K562 (cell line): ENCODE data around the gene SLC12A6. TPM values are rescaled to one million over a fixed set of nuclear protein-coding genes. Genes with fewer than 3 reads are reported as not detected.

Experiments
- ATAC-seq: fragments of 200-7000 bp; cut with Tn5 transposase; 3 replicates; pipeline ENCODE4 v1.9.1; 2020; ENCODE audit warnings: moderate library complexity
- BruUV-seq: library from RNA; stranded (reverse); fragments of 400-500 nt; replicated peaks from 2 replicates; lab custom pipeline; 2021; lab: Mats Ljungman, UMichigan
- CTCF ChIA-PET: fragments of 300-600 bp; formaldehyde crosslinking; extraction: SDS; loops from one replicate; lab custom pipeline; 2021; ENCODE audit warnings: low intra/inter-chr PET ratio; lab: Yijun Ruan, JAX
- POLR2A ChIA-PET: fragments of 300-600, 350-650 bp; sonication (Branson Sonifier 250); formaldehyde crosslinking; extraction: SDS; loops from one replicate; lab custom pipeline; 2021; ENCODE audit warnings: antibody characterized with exemption, inconsistent platforms; lab: Yijun Ruan, JAX
- DNase-seq, 4 experiments: peaks; one replicate each; pipeline versions ENCODE4 v3.0.0 to v3.0.0-alpha.2; 2011 to 2018; ENCODE audit warnings: low spot score in 3 of 4, mixed read lengths in 3 of 4; ENCODE audit errors: extremely low read depth in 1 of 4
- FAIRE-seq: peaks from 2 replicates; lab custom pipeline; 2011; peaks lifted over from hg19 to GRCh38; lab: Jason Lieb, UNC
- H2AFZ ChIP-seq: 2 replicates; pipeline ENCODE4 v1.6.0; 2011; ENCODE audit warnings: low read depth, low read length, control low read depth, inconsistent platforms
- H3K27ac ChIP-seq: fragments of 200-600 bp; 3 replicates; pipeline ENCODE4 v1.8.0; 2011; ENCODE audit warnings: low read depth, mild to moderate bottlenecking, control low read depth, inconsistent platforms, low read length, moderate library complexity, mixed read lengths; ENCODE audit errors: extremely low read depth
- H3K27me3 ChIP-seq, 2 experiments: fragments of 300-600 bp in 1 of 2; 2 replicates in 1 of 2; 3 replicates in 1 of 2; pipeline versions ENCODE4 v1.6.0 to v1.8.0; 2011; ENCODE audit warnings: inconsistent platforms in 2 of 2, low read length in 2 of 2, mild to moderate bottlenecking in 1 of 2, mixed read lengths in 1 of 2, moderate library complexity in 1 of 2; ENCODE audit not compliant: control insufficient read depth in 2 of 2, insufficient read depth in 2 of 2
- H3K36me3 ChIP-seq: fragments of 300-600 bp; 3 replicates; pipeline ENCODE4 v1.8.0; 2011; ENCODE audit warnings: mild to moderate bottlenecking, low read length, inconsistent platforms; ENCODE audit not compliant: control insufficient read depth, insufficient read depth
- H3K4me1 ChIP-seq, 2 experiments: fragments of 200-600 bp in 1 of 2; replicated peaks in 1 of 2; 2 replicates in 1 of 2; 3 replicates in 1 of 2; pipeline versions ENCODE4 v1.5.1 to v1.8.0; 2011; ENCODE audit warnings: inconsistent platforms in 2 of 2, low read length in 2 of 2, mild to moderate bottlenecking in 1 of 2, mixed read lengths in 1 of 2, moderate library complexity in 1 of 2; ENCODE audit not compliant: control insufficient read depth in 2 of 2, insufficient read depth in 2 of 2
- H3K4me2 ChIP-seq: 2 replicates; pipeline ENCODE4 v1.6.1; 2011; ENCODE audit warnings: low read length, control low read depth, inconsistent platforms, mixed read lengths; ENCODE audit not compliant: insufficient read depth
- H3K4me3 ChIP-seq: fragments of 200-600 bp; sonication (generic), shearing (Covaris generic); 2 replicates; pipeline ENCODE4 v1.5.1; 2016; ENCODE audit warnings: control low read depth, inconsistent platforms
- H3K79me2 ChIP-seq: fragments of 200-600 bp; 3 replicates; pipeline ENCODE4 v1.8.0; 2011; ENCODE audit warnings: low read length, inconsistent platforms; ENCODE audit not compliant: control insufficient read depth, insufficient read depth
- H3K9ac ChIP-seq, 2 experiments: 2 replicates each; pipeline versions ENCODE4 v1.6.0 to v1.6.1; 2011; ENCODE audit warnings: low read depth in 2 of 2, low read length in 2 of 2, control low read depth in 1 of 2, inconsistent platforms in 1 of 2, mild to moderate bottlenecking in 1 of 2, mixed read lengths in 1 of 2; ENCODE audit not compliant: insufficient read depth in 1 of 2
- H3K9me1 ChIP-seq: one replicate; pipeline ENCODE4 v1.6.0; 2011; ENCODE audit warnings: inconsistent platforms, mild to moderate bottlenecking, low read length, moderate library complexity; ENCODE audit not compliant: control insufficient read depth, insufficient read depth
- H3K9me3 ChIP-seq: replicated peaks from 2 replicates; pipeline ENCODE4 v1.5.1; 2011; ENCODE audit warnings: low read depth, low read length, inconsistent platforms; ENCODE audit not compliant: control insufficient read depth, insufficient read depth
- H4K20me1 ChIP-seq: replicated peaks from 2 replicates; pipeline ENCODE4 v1.6.1; 2011; ENCODE audit warnings: low read length, inconsistent platforms, mixed read lengths; ENCODE audit not compliant: control insufficient read depth, insufficient read depth
- LEF1 ChIP-seq: fragments of 450-650 bp; IDR thresholded peaks from 2 replicates; pipeline ENCODE4 v1.6.1; 2016; ENCODE audit warnings: mild to moderate bottlenecking
- NFIX ChIP-seq: fragments of 250-450 bp; sonication (Bioruptor Pico); IDR thresholded peaks from 2 replicates; pipeline ENCODE4 v1.4.0; 2020; ENCODE audit warnings: low read depth, mild to moderate bottlenecking, moderate library complexity
- SREBF1 ChIP-seq: fragments of 150-350 bp; IDR thresholded peaks from 2 replicates; pipeline ENCODE4 v1.6.1; 2014; ENCODE audit warnings: antibody characterized with exemption, low read depth, low read length, borderline replicate concordance
- THRA ChIP-seq: fragments of 450-650 bp; IDR thresholded peaks from 2 replicates; pipeline ENCODE4 v1.6.1; 2017; ENCODE audit warnings: mild to moderate bottlenecking, moderate library complexity
- XRCC5 ChIP-seq: fragments of 200-400 bp; formaldehyde crosslinking; IDR thresholded peaks from 2 replicates; pipeline ENCODE4 v1.6.1; 2017; ENCODE audit warnings: low read depth, mild to moderate bottlenecking, low read length
- ZNF639 ChIP-seq, 2 experiments: fragments of 200-800 bp in 1 of 2; sonication (Bioruptor generic) in 1 of 2; sonication (generic) in 1 of 2; formaldehyde crosslinking in 1 of 2; IDR thresholded peaks in 1 of 2; conservative IDR thresholded peaks in 1 of 2; 2 replicates each; pipeline versions ENCODE4 v1.5.0 to v1.6.1; 2016 to 2020; ENCODE audit warnings: missing compliant biosample characterization in 1 of 2, missing genetic modification characterization in 1 of 2, missing genetic modification reagents in 1 of 2
- ZNF668 ChIP-seq: fragments of 250-450 bp; sonication (Bioruptor Pico); IDR thresholded peaks from 2 replicates; pipeline ENCODE4 v1.8.0; 2022; ENCODE audit warnings: mild to moderate bottlenecking, inconsistent platforms
- in situ Hi-C: fragments of 300-500 bp; cut with MboI; formaldehyde crosslinking; loops from 4 replicates; pipeline ENCODE4 v1.15.0; 2018; ENCODE audit warnings: inconsistent platforms, mixed read lengths
- intact Hi-C: fragments of 100-400 bp; cut with micrococcal nuclease; formaldehyde crosslinking; loops from 2 replicates; pipeline ENCODE4 v1.14.2; 2022
- polyA plus RNA-seq, 8 experiments: library from polyadenylated mRNA; depleted of rRNA in 4 of 8; stranded (reverse) in 5 of 8; unstranded in 3 of 8; fragments of >200 nt; fragmentation: Nextera tagmentation in 2 of 8; fragmentation: Illumina TruSeq in 1 of 8; extraction: Ambion mirVana in 2 of 8; extraction: Trizol in 1 of 8; gene quantifications; 2 replicates each; pipeline versions ENCODE4 v1.2.1 to v1.2.3, GENCODE V29; 2011 to 2014; ENCODE audit warnings: inconsistent platforms in 1 of 8, missing spikeins in 1 of 8
- total RNA-seq, 7 experiments: library from RNA; depleted of rRNA in 6 of 7; stranded (reverse); fragments of >200 nt in 6 of 7; fragmentation: Illumina TruSeq in 2 of 7; extraction: Trizol in 2 of 7; gene quantifications; 2 replicates each; pipeline versions ENCODE4 v1.2.1 to v1.2.3, GENCODE V29; 2011 to 2021; ENCODE audit warnings: low replicate concordance in 1 of 7
- TF ChIP-seq, protein P1 (sequence below): fragments of 450-650 bp; conservative IDR thresholded peaks from 2 replicates; pipeline ENCODE4 v1.6.1; 2016; ENCODE audit warnings: missing genetic modification characterization, low read depth, mild to moderate bottlenecking, missing compliant biosample characterization, moderate library complexity
- TF ChIP-seq, protein P2 (sequence below): fragments of 250-450 bp; sonication (Bioruptor Pico); IDR thresholded peaks from 2 replicates; pipeline ENCODE4 v1.4.0; 2020; ENCODE audit warnings: borderline replicate concordance
- TF ChIP-seq, protein P3 (sequence below), 3 experiments: IDR thresholded peaks in 2 of 3; conservative IDR thresholded peaks in 1 of 3; 2 replicates each; pipeline ENCODE4 v1.5.1; 2011 to 2012; ENCODE audit warnings: low read length in 3 of 3, mild to moderate bottlenecking in 3 of 3, control low read depth in 2 of 3, improper control_type of control experiment in 1 of 3, inconsistent platforms in 1 of 3, low read depth in 1 of 3, mixed read lengths in 1 of 3, moderate library complexity in 1 of 3; ENCODE audit not compliant: insufficient read depth in 2 of 3

The SLC12A6 gene
- total and polyA plus RNA-seq, 9 of the 15 experiments (the other 6 are each of a cell fraction or from before 2014, with no cell fraction given) = 1.4 to 16.4 (median 6.7) TPM

DNA sequence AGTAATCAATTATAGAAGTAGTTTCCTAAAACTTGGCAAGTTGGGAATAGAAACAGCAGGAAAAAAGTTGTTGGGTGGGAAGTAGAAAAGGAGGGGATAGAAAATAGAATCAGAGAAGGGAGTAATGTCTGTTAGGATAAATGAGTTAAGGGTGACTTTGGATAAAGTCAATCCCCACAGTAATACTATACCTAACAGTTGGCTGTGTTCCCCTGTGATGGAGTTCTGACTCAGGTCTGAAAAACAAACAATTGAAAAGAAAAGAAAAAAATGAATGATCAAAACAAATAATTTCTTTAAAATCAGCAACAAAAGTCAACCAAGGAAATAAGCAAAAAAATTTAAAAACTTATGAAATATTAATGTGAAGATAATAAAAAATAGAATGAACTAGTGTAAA, 62.4 kb downstream of the SLC12A6 start:
- CTCF ChIA-PET = interaction anchor here (0.6 kb wide), 1 partner anchor 152 kb away, joined by 3 read pairs; no protein-coding TSS in a partner anchor
- H3K4me3 ChIP-seq = no peak overlapping the region
- no peak for ATAC-seq
- intact Hi-C loops = no loop called here
- no peak for FAIRE-seq
- DNase-seq = no peak
- no peaks in the 10 kb centered on the region for H3K9me3 ChIP-seq
- no peaks in the 10 kb centered on the region for H3K9me1 ChIP-seq
- no peaks in the 10 kb centered on the region for H3K36me3 ChIP-seq
- H2AFZ ChIP-seq = no peak overlapping the region
- H3K79me2 ChIP-seq = no peaks in the 10 kb centered on the region
- H3K4me1 ChIP-seq = no peaks in the 10 kb centered on the region
- H3K4me2 ChIP-seq = no peak overlapping the region
- H3K27me3 ChIP-seq = no peaks in the 10 kb centered on the region
- no peak overlapping the region for H3K27ac ChIP-seq
- H3K9ac ChIP-seq = no peak overlapping the region
- no peaks in the 10 kb centered on the region for H4K20me1 ChIP-seq
- POLR2A ChIA-PET = interaction anchor here (1.1 kb wide), 1 partner anchor 9 kb away, joined by 3 read pairs; no protein-coding TSS in a partner anchor
- no TSS peak for BruUV-seq
- in situ Hi-C loops = no loop called here
- no peak for TF ChIP-seq NFIX
- no peak for TF ChIP-seq ZNF668 (CRISPR knock-in tag)
- TF ChIP-seq ZNF639 (CRISPR knock-in tag; conservative IDR thresholded peaks at IDR 0.05 in 1 of 2, IDR thresholded peaks at IDR 0.05 in 1 of 2) = no peak
- TF ChIP-seq, protein P1, sequence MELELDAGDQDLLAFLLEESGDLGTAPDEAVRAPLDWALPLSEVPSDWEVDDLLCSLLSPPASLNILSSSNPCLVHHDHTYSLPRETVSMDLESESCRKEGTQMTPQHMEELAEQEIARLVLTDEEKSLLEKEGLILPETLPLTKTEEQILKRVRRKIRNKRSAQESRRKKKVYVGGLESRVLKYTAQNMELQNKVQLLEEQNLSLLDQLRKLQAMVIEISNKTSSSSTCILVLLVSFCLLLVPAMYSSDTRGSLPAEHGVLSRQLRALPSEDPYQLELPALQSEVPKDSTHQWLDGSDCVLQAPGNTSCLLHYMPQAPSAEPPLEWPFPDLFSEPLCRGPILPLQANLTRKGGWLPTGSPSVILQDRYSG (tag) = no peak
- TF ChIP-seq LEF1 = no peak
- TF ChIP-seq THRA = no peak
- no peak for TF ChIP-seq SREBF1
- TF ChIP-seq, protein P2, sequence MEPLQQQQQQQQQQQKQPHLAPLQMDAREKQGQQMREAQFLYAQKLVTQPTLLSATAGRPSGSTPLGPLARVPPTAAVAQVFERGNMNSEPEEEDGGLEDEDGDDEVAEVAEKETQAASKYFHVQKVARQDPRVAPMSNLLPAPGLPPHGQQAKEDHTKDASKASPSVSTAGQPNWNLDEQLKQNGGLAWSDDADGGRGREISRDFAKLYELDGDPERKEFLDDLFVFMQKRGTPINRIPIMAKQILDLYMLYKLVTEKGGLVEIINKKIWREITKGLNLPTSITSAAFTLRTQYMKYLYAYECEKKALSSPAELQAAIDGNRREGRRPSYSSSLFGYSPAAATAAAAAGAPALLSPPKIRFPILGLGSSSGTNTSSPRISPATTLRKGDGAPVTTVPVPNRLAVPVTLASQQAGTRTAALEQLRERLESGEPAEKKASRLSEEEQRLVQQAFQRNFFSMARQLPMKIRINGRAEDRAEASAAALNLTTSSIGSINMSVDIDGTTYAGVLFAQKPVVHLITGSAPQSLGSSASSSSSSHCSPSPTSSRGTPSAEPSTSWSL (CRISPR knock-in tag) = no peak
- no peak for TF ChIP-seq XRCC5
- TF ChIP-seq, protein P3, sequence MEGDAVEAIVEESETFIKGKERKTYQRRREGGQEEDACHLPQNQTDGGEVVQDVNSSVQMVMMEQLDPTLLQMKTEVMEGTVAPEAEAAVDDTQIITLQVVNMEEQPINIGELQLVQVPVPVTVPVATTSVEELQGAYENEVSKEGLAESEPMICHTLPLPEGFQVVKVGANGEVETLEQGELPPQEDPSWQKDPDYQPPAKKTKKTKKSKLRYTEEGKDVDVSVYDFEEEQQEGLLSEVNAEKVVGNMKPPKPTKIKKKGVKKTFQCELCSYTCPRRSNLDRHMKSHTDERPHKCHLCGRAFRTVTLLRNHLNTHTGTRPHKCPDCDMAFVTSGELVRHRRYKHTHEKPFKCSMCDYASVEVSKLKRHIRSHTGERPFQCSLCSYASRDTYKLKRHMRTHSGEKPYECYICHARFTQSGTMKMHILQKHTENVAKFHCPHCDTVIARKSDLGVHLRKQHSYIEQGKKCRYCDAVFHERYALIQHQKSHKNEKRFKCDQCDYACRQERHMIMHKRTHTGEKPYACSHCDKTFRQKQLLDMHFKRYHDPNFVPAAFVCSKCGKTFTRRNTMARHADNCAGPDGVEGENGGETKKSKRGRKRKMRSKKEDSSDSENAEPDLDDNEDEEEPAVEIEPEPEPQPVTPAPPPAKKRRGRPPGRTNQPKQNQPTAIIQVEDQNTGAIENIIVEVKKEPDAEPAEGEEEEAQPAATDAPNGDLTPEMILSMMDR (IDR thresholded peaks at IDR 0.05 in 2 of 3, conservative IDR thresholded peaks at IDR 0.05 in 1 of 3; ENCODE audit: insufficient read depth in 2 of 3, low read depth in 1 of 3, low read length in 3 of 3) = no peak
